Activated T-cell treated with anti-CD3 and anti-CD28 coated beads for 4 hours (primary cell): ENCODE data around the gene UBE2G1.
"Not testable (repeated sequence)": the region's sequence is repeated elsewhere in the genome, so short reads cannot be mapped to it uniquely, and the experiment has no call there.

Experiments used
- DNase-seq: peaks from one replicate; pipeline ENCODE4 v3.0.0-alpha.2; 2020

The UBE2G1 gene

GRCh38 chr17:4295686-4296085 lies 70.8 kb downstream of the UBE2G1 start:
- DNase-seq, result no peak

DNA sequence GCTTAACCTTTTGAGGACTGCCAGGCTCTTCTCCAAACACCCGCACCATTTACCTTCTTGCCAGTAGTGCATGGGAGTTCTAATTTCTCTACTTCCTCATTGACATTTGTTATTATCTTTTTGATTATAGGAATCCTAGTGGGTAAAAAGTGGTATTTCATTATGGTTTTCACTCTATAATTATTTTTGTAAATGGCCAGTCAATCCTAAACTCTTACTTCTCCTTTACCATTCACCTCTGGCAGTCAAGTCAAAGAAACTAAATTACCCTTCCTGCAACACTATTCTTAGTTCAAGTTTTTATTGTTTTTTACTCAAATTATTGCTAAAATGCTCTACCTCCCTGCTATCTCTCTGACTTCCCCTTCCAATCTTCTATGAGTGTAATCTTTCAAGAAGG lies 72.9 kb downstream of the UBE2G1 start:
- no peak for DNase-seq

GRCh38 chr17:4287710-4288109 lies 78.8 kb downstream of the UBE2G1 start:
- no peak for DNase-seq

GRCh38 chr17:4276514-4276913 lies 90.0 kb downstream of the UBE2G1 start:
- DNase-seq, result no peak

- no peak for DNase-seq
These were observed 93.5 kb downstream of the UBE2G1 start for GRCh38 chr17:4272972-4273368.

DNA sequence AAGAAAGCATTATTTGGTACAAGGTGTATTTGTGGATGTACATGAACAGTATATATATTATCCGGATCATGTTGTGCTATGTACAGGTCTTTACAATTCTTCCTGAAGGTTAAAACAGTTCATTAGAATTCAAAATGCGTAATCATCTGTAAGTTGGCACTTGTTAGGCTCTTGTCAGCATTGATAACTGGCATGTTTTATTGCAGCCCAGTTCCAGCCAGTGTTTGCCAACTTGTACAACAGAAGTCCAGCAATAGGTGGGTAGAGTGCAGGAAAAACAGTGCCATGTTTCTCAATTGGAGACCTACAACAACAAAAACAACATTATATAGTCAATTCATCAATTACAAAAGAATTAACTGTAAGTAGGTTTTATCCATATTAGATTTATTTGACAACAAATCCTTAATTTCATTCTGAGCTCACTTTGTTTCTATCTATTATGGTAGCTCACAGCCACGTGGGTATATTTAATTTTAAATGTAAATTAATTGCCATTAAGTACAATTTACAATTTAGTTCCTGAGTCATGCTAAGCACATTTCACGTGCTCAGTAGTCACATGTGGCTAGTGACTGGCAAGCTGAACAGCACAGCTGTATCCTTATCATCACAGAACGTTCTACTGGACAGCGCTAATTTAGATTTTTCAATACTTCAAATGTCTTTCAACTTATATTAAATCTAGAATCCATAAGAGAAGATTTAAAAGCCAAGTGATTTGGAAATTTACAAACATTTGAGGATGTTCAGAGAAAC lies 94.1 kb downstream of the UBE2G1 start:
- DNase-seq, result no peak

- no peak for DNase-seq
These were observed 95.7 kb downstream of the UBE2G1 start for GRCh38 chr17:4270736-4271135.

DNA sequence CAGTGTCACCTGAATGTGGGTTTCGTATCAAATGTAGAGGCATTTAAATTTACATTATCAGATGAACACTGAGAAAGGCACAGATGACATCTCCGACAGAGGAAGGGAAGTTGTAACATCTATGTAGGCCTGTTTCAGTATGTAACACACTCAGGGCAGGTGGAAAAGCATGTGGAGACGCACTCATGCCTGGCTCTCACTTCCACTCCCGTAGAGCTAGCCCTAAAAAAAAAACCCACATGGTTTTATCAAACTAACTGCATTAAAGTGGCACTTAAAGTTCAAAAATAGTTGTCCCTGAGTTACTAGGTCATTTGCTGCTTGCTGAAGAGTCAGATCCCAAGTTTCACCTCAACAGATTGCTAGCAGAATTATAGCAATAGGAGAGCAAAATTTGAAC lies 96.6 kb downstream of the UBE2G1 start:
- DNase-seq, result no peak

DNA sequence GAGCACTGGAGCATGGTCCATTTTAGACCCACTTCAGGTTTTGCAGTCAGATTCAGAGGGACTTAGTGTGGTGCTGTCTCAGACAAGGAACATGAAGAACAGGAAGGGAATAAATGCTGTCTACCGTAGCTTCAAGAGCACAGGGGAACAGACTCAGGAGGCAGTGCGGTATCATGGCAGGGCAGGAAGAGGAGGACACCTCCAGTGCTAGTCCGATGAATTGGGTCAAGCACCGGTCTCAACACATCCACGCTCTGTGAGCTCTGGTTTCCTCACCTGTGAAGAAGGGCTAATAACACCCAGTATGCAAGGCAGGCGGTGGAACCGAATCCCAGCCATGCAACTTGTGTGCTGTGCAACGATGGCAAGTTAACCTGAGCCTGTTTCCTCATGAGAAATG lies 99.1 kb downstream of the UBE2G1 start:
- DNase-seq, result no peak

GRCh38 chr17:4266550-4266949 lies 99.9 kb downstream of the UBE2G1 start:
- DNase-seq, result no peak

DNA sequence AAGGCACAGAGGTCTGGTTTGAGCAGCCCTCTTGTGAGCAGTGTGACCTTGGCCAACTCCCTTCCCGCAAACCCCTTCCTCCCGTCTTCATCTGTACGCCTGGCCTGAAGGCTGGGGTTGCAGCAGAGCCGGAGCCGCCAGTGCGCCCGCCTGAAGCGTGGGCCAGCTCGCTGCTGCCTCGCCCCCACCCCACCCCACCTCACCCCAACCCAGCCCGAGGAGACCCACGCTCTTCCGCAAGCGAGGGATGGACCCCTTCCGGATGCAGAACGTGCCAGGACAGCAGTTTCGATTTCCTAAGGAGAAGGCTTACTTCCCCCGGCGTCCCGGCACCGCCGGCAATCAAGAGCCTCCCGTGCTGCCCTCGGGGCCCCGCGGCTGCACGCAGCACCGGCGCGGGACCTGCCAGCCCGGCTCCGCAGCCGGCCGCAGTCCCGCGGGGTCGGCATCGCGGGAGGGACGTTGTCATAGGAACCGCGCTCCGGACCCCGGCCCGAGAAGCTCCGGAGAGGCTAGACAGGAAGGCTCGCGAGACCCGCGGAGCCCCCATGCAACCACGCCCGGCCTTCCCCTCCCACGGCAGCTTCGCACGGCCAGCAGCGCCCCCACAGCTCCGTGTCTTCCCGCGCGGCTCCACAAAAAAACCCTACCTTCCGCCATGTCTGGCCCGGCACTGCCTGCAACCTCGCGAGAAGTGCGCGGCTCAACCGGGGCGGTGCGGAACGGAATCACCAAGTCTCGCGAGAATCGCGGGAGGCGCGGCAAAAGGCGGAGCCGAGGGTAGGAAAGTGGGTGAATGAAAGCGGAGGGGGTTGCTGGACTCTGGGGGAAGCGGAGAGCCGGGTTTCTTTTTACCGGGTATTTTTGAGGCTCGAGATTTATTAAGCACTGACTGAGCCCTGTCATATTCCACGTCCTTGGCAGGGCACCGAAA lies 102.9 kb downstream of the UBE2G1 start, which contains the start of gene ANKFY1:
Gene ANKFY1, minus strand, starts transcription at position 698 of the 934 bp plus-strand sequence. Its CDS starts 38 bp downstream, at position 660.
- DNase-seq, result peak; percentile 97

GRCh38 chr17:4262703-4263102 lies 103.8 kb downstream of the UBE2G1 start:
- no peak for DNase-seq

GRCh38 chr17:4261452-4261851 lies 105.0 kb downstream of the UBE2G1 start:
- no peak for DNase-seq

- DNase-seq, result no peak
These were observed 107.6 kb downstream of the UBE2G1 start for GRCh38 chr17:4258867-4259266.

DNA sequence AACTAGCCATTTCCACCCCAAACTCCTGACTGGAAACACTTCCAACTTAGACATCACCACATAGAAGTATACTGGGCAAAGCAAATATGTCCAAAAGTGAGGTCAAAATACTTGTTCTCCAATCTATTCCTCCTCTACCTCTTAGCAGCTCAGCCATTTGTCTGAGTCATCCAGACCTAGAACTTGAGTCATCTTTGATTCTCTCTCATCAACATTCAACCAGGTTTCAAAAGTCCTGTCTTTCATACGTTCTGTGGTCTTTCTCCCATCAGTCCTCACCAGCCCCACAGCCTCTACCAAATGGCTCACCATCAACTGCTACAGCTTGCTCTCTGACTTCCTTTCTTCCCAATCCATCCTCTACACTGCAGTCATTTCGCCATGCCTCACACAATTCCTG lies 109.5 kb downstream of the UBE2G1 start:
- DNase-seq, result no peak

GRCh38 chr17:4255271-4255670 lies 111.2 kb downstream of the UBE2G1 start:
- not testable (repeated sequence) for DNase-seq

DNA sequence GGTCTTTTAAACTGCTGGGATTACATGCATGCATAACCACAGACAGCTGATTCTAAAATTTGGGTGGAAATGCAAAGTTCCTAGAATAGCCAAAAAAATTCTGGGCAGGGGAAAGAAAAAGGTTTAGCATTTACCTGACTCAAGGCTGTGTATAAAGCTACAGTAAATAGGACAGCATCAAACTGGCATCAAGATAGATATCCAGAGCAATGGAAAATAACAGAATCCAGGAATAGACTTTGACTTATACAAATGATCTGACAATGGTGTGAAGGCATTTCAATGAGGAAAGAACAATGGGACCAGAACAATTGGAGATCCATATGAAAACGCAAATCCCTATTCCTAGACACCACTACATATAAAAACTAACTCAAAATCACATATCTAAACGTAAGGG lies 115.6 kb downstream of the UBE2G1 start:
- DNase-seq, result no peak

- no peak for DNase-seq
These were observed 116.9 kb downstream of the UBE2G1 start for GRCh38 chr17:4249452-4250029.

DNA sequence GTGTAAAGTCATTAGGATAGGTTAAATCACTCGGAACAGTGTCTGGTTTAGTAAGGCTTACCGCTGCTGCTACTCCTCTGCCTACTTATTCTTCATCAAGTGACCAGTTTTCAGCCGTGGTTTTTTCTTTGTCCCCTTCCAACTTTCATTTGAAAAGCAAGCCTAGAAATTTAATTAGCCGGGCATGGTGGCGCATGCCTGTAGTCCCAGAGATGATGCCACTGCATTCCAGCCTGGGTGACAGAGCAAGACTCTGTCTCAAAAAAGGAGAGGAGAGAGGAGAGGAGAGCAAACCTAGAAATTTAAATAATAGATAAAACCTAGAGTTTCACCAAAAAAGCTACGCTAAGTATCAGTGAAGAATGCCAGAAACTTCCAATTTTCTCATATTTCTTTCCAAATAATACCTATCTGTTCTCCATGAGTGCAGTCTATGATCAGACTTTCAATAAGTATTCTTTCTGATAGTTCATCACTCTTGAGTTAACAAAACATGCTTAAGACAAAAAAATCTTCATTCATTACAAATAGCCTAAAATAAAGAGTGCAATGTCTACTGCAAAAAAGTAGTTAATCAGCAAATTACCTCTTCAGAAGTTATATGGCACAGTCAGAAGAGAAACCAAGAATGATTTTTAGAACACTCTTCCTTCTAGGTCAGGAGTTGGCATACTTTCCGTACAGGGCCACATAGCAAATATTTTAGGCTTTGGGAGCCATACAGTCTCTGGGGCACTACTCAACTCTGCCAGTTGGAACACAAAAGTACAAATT lies 117.8 kb downstream of the UBE2G1 start:
- DNase-seq, result no peak

DNA sequence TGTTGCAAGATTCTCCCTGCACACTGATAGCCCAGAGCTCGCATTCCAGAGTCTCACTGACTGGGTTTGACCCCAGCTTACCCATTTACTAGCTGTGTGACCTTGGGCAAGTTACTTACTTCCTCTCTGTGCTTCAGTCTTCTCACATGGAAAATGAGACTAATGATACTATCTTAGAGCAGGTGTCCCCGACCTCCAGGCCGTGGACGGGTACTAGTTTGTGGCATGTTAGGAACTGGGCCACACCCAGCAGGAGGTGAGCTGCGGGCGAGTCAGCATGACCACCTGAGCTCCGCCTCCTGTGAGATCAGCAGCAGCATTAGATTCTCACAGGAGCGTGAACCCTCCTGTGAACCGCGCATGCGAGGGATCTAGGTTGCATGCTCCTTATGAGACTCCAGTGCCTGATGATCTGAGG lies 118.5 kb downstream of the UBE2G1 start:
- DNase-seq, result no peak

GRCh38 chr17:4247361-4247970 lies 119.0 kb downstream of the UBE2G1 start:
- DNase-seq, result no peak

GRCh38 chr17:4246674-4247073 lies 119.8 kb downstream of the UBE2G1 start:
- DNase-seq, result no peak
